AG04450 (cell line): Measurements from ENCODE around the gene CDC14C. TPM values are rescaled to one million over a fixed set of nuclear protein-coding genes. Genes with fewer than 3 reads are reported as not detected.

Source experiments
- CTCF ChIA-PET: fragments of 300-600, 350-600 bp; formaldehyde crosslinking; extraction: SDS; loops from one replicate; lab custom pipeline; 2022; ENCODE audit warnings: antibody characterized with exemption, inconsistent platforms; lab: Charles Lee
- POLR2A ChIA-PET: fragments of 350-600 bp; formaldehyde crosslinking; extraction: SDS; loops from one replicate; lab custom pipeline; 2021; ENCODE audit warnings: antibody characterized with exemption, inconsistent platforms; lab: Yijun Ruan, JAX
- DNase-seq: peaks from one replicate; pipeline ENCODE4 v3.0.0-alpha.2; 2011; ENCODE audit warnings: low read depth, low spot score
- H3K27ac ChIP-seq: one replicate; pipeline ENCODE4 v1.5.1; 2012; ENCODE audit warnings: low read depth, low read length, control low read depth
- H3K27me3 ChIP-seq: one replicate; pipeline ENCODE4 v1.6.0; 2012; ENCODE audit warnings: low read length; ENCODE audit not compliant: control insufficient read depth, insufficient read depth
- H3K4me3 ChIP-seq: 2 replicates; pipeline ENCODE4 v1.5.1; 2011; ENCODE audit warnings: mild to moderate bottlenecking, low read depth, low read length, control low read depth
- H3K9me3 ChIP-seq: 2 replicates; pipeline ENCODE4 v1.5.1; 2012; ENCODE audit warnings: low read length; ENCODE audit not compliant: control insufficient read depth, insufficient read depth
- CTCF ChIP-seq: IDR thresholded peaks from 2 replicates; pipeline ENCODE4 v1.5.1; 2011; ENCODE audit warnings: low read depth, low read length, control low read depth, inconsistent platforms
- polyA minus RNA-seq: library from RNA; depleted of rRNA, polyadenylated mRNA; stranded (reverse); fragments of >200 nt; gene quantifications from 2 replicates; pipeline ENCODE4 v1.2.3, GENCODE V29; 2011; rRNA and poly(A)+ RNA removed
- polyA plus RNA-seq: library from polyadenylated mRNA; depleted of rRNA; stranded (reverse); fragments of >200 nt; gene quantifications from 2 replicates; pipeline ENCODE4 v1.2.3, GENCODE V29; 2011; rRNA removed

CDC14C gene
- polyA plus RNA-seq: 0.07 TPM in 1 of 2 replicates, not detected in the other
- not detected in 2 replicates for polyA minus RNA-seq

DNA sequence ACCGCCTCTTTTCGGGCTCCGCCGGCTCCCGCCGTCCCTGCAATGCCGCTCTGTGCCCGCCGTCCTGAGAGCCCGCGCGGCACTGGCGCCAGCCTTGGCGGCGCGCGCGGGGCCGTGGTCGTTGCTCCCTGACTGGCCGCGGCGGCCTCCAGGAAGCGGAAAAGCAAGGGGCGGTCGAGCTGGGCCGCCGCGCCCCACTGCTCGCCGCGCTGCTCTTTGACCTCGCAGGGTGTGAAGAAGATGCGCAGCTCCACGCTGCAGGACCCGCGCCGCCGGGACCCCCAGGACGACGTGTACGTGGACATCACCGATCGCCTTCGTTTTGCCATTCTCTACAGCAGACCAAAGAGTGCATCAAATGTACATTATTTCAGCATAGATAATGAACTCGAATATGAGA, at the start of gene CDC14C:
Gene CDC14C (plus strand): TSS at position 115 of the 400 bp plus-strand sequence. CDS start 126 bp downstream, at position 241.
- ChIA-PET CTCF (no interaction called here), POLR2A (no interaction called here)
- Histone ChIP-seq H3K27me3 (no peaks in the 10 kb centered on the region), H3K4me3 (no peak within 1 kb of the TSS), H3K27ac (no peak within 1 kb of the TSS), H3K9me3 (peaks cover 7% of the 10 kb centered on the region; the same call in 1 of the 2 replicates)
- no peak for DNase-seq
- no peak for TF ChIP-seq CTCF

GRCh38 chr7:48875045-48875916, 49.1 kb upstream of the CDC14C start:
- ChIA-PET CTCF (interaction anchor here (1.6 kb wide), 1 partner anchor 576 kb away, joined by 7 read pairs; no protein-coding TSS in a partner anchor), POLR2A (no interaction called here)
- Histone ChIP-seq H3K27me3 (no peaks in the 10 kb centered on the region), H3K4me3 (no peak overlapping the region), H3K9me3 (no peaks in the 10 kb centered on the region; the same call in 1 of the 2 replicates), H3K27ac (no peak overlapping the region)
- peak; percentile 15; the same call in 1 of the 2 replicates for TF ChIP-seq CTCF
- no peak for DNase-seq

DNA sequence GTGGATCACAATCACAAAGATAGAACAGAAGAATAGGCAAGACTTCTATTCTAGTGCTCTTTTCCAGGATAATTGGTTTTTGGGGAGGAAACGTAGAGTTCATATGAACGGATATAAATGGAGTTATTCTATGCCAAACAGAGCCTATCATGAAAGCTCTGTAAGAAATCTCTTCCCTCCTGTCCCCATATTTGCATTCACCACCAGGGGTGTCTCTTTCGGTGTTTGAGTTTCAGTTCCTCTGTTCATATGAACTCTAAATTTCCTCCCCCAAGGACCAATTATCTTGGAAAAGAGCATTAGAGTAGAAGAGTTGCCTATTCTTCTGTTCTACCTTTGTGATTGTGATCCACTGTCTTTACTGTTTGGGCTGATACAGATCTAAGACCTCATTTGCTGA, 48.3 kb upstream of the CDC14C start:
- Histone ChIP-seq H3K27ac (no peak overlapping the region), H3K4me3 (no peak overlapping the region), H3K27me3 (no peaks in the 10 kb centered on the region), H3K9me3 (no peaks in the 10 kb centered on the region; the same call in 1 of the 2 replicates)
- POLR2A ChIA-PET: no interaction called here
- CTCF ChIA-PET: no interaction called here
- no peak for TF ChIP-seq CTCF
- DNase-seq: no peak

GRCh38 chr7:48880851-48881250, 43.5 kb upstream of the CDC14C start:
- no peak for TF ChIP-seq CTCF
- DNase-seq: no peak
- POLR2A ChIA-PET: no interaction called here
- Histone ChIP-seq H3K4me3 (no peak overlapping the region), H3K27ac (no peak overlapping the region), H3K9me3 (no peaks in the 10 kb centered on the region), H3K27me3 (no peaks in the 10 kb centered on the region)
- CTCF ChIA-PET: no interaction called here

DNA sequence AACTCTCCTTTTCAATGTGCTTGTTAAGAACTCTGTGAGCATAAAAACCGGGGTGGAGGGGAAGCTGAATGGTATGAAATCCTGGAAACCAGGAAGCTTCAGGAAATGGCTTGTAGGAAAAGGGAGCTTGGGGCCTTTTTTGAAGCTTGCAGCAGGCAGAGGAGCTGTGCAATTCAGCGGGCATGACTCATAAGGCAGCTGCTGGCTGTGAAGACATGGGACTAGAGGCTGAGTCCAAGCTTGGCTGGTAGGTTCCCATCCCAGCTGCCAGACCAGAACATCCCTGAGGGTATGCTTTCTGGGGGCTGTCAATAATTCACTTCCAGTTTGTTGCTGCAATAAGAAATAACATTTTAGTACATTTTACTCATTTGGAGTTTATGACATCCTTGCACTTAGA, 36.8 kb upstream of the CDC14C start:
- ChIA-PET CTCF (no interaction called here), POLR2A (no interaction called here)
- Histone ChIP-seq H3K4me3 (no peak overlapping the region), H3K9me3 (peaks cover 8% of the 10 kb centered on the region; the same call in 1 of the 2 replicates), H3K27ac (no peak overlapping the region), H3K27me3 (no peaks in the 10 kb centered on the region)
- no peak for TF ChIP-seq CTCF
- no peak for DNase-seq
